ENCODE results near the gene RAI14.

RAI14 gene

GRCh38 chr5:34844999-34845398 lies 188.9 kb downstream of the RAI14 start:
- H3K27me3 Mint-ChIP-seq = peaks cover 11 to 22% of the 10 kb centered on the region in 2 donors

GRCh38 chr5:34847056-34847455 lies 190.9 kb downstream of the RAI14 start:
- ATAC-seq (replicated peaks) = no peak
- no peak overlapping the region for H3K27ac Mint-ChIP-seq
- H3K27me3 Mint-ChIP-seq = peaks cover 11 to 17% of the 10 kb centered on the region in 2 donors
- DNase-seq = no peak
- H3K36me3 Mint-ChIP-seq = peaks cover 0 to 4% of the 10 kb centered on the region in 2 donors
- H3K9me3 Mint-ChIP-seq = no peaks in the 10 kb centered on the region
- H3K4me3 Mint-ChIP-seq = no peak overlapping the region
- H3K4me1 Mint-ChIP-seq = no peaks in the 10 kb centered on the region

More at GRCh38 chr5:34844999-34845398, 188.9 kb downstream of the RAI14 start:
- peaks cover 0 to 4% of the 10 kb centered on the region in 2 donors for H3K36me3 Mint-ChIP-seq
- no peak overlapping the region for H3K27ac Mint-ChIP-seq
- no peaks in the 10 kb centered on the region for H3K4me1 Mint-ChIP-seq
- H3K9me3 Mint-ChIP-seq = no peaks in the 10 kb centered on the region
- ATAC-seq (replicated peaks) (no peak), DNase-seq (no peak)
- no peak overlapping the region for H3K4me3 Mint-ChIP-seq

GRCh38 chr5:34847552-34847951 lies 191.4 kb downstream of the RAI14 start:
- Mint-ChIP-seq H3K36me3 (peaks cover 0 to 8% of the 10 kb centered on the region in 2 donors), H3K27me3 (peaks cover 8 to 17% of the 10 kb centered on the region in 2 donors), H3K4me3 (no peak overlapping the region), H3K4me1 (no peaks in the 10 kb centered on the region), H3K9me3 (no peaks in the 10 kb centered on the region), H3K27ac (no peak overlapping the region)
- DNase-seq (no peak), ATAC-seq (replicated peaks) (no peak)

- H3K36me3 Mint-ChIP-seq = peaks cover 0 to 8% of the 10 kb centered on the region in 2 donors
- no peaks in the 10 kb centered on the region for H3K4me1 Mint-ChIP-seq
- H3K27me3 Mint-ChIP-seq = peaks cover 8 to 17% of the 10 kb centered on the region in 2 donors
- H3K27ac Mint-ChIP-seq = no peak overlapping the region
- no peaks in the 10 kb centered on the region for H3K9me3 Mint-ChIP-seq
- ATAC-seq (replicated peaks) (no peak), DNase-seq (no peak)
- H3K4me3 Mint-ChIP-seq = no peak overlapping the region
These were observed 192.1 kb downstream of the RAI14 start for GRCh38 chr5:34848230-34848629.

GRCh38 chr5:34849253-34849652 lies 193.1 kb downstream of the RAI14 start:
- Mint-ChIP-seq H3K4me3 (no peak overlapping the region), H3K36me3 (peaks cover 0 to 3% of the 10 kb centered on the region in 2 donors), H3K27ac (no peak overlapping the region), H3K4me1 (no peaks in the 10 kb centered on the region), H3K27me3 (peaks cover 4 to 10% of the 10 kb centered on the region in 2 donors), H3K9me3 (no peaks in the 10 kb centered on the region)
- no peak for ATAC-seq (replicated peaks)
- no peak for DNase-seq

GRCh38 chr5:34854459-34855174 lies 198.5 kb downstream of the RAI14 start:
- DNase-seq = peak; percentile 5
- peak; percentile 83 to 95 for ATAC-seq (replicated peaks)
- no peak overlapping the region for H3K4me3 Mint-ChIP-seq
- peaks cover 4 to 7% of the 10 kb centered on the region in 2 donors for H3K4me1 Mint-ChIP-seq
- H3K9me3 Mint-ChIP-seq = no peaks in the 10 kb centered on the region
- H3K27me3 Mint-ChIP-seq = peaks cover 0 to 4% of the 10 kb centered on the region in 2 donors
- H3K27ac Mint-ChIP-seq = no peak overlapping the region
- H3K36me3 Mint-ChIP-seq = peaks cover 0 to 3% of the 10 kb centered on the region in 2 donors

- no peak overlapping the region for H3K4me3 Mint-ChIP-seq
- ATAC-seq (replicated peaks) = no peak
- no peaks in the 10 kb centered on the region for H3K9me3 Mint-ChIP-seq
- no peak for DNase-seq
- no peaks in the 10 kb centered on the region for H3K27me3 Mint-ChIP-seq
- no peak overlapping the region for H3K27ac Mint-ChIP-seq
- H3K36me3 Mint-ChIP-seq = peaks cover 0 to 3% of the 10 kb centered on the region in 2 donors
- H3K4me1 Mint-ChIP-seq = peaks cover 4 to 7% of the 10 kb centered on the region in 2 donors
These were observed 201.0 kb downstream of the RAI14 start for GRCh38 chr5:34857161-34857560.

GRCh38 chr5:34857894-34858293 lies 201.8 kb downstream of the RAI14 start:
- DNase-seq (no peak), ATAC-seq (replicated peaks) (no peak)
- H3K4me3 Mint-ChIP-seq = no peak overlapping the region
- H3K4me1 Mint-ChIP-seq = peaks cover 4 to 7% of the 10 kb centered on the region in 2 donors
- no peaks in the 10 kb centered on the region for H3K9me3 Mint-ChIP-seq
- H3K27ac Mint-ChIP-seq = no peak overlapping the region
- no peaks in the 10 kb centered on the region for H3K36me3 Mint-ChIP-seq
- H3K27me3 Mint-ChIP-seq = no peaks in the 10 kb centered on the region

- Mint-ChIP-seq H3K36me3 (peaks cover 0 to 2% of the 10 kb centered on the region in 2 donors), H3K27ac (no peak overlapping the region), H3K4me3 (no peak overlapping the region), H3K27me3 (no peaks in the 10 kb centered on the region), H3K9me3 (no peaks in the 10 kb centered on the region), H3K4me1 (peaks cover 4 to 7% of the 10 kb centered on the region in 2 donors)
- no peak for ATAC-seq (replicated peaks)
- DNase-seq = no peak
These were observed 202.7 kb downstream of the RAI14 start for GRCh38 chr5:34858790-34859189.

GRCh38 chr5:34859253-34859652 lies 203.1 kb downstream of the RAI14 start:
- ATAC-seq (replicated peaks) (no peak), DNase-seq (no peak)
- Mint-ChIP-seq H3K27me3 (no peaks in the 10 kb centered on the region), H3K36me3 (peaks cover 0 to 3% of the 10 kb centered on the region in 2 donors), H3K4me1 (peaks cover 4 to 7% of the 10 kb centered on the region in 2 donors), H3K4me3 (no peak overlapping the region), H3K27ac (no peak overlapping the region), H3K9me3 (no peaks in the 10 kb centered on the region)

GRCh38 chr5:34863946-34864345 lies 207.8 kb downstream of the RAI14 start:
- Mint-ChIP-seq H3K4me1 (no peaks in the 10 kb centered on the region), H3K9me3 (no peaks in the 10 kb centered on the region), H3K36me3 (peaks cover 0 to 3% of the 10 kb centered on the region in 2 donors), H3K27me3 (no peaks in the 10 kb centered on the region), H3K4me3 (no peak overlapping the region), H3K27ac (no peak overlapping the region)
- no peak for DNase-seq
- no peak for ATAC-seq (replicated peaks)

GRCh38 chr5:34865091-34865490 lies 209.0 kb downstream of the RAI14 start:
- Mint-ChIP-seq H3K9me3 (no peaks in the 10 kb centered on the region), H3K4me1 (no peaks in the 10 kb centered on the region), H3K27me3 (no peaks in the 10 kb centered on the region), H3K36me3 (peaks cover 0 to 3% of the 10 kb centered on the region in 2 donors), H3K4me3 (no peak overlapping the region), H3K27ac (no peak overlapping the region)
- no peak for ATAC-seq (replicated peaks)
- no peak for DNase-seq

- Mint-ChIP-seq H3K4me3 (no peak overlapping the region), H3K27ac (no peak overlapping the region), H3K4me1 (no peaks in the 10 kb centered on the region), H3K9me3 (no peaks in the 10 kb centered on the region), H3K36me3 (peaks cover 0 to 3% of the 10 kb centered on the region in 2 donors), H3K27me3 (no peaks in the 10 kb centered on the region)
- DNase-seq (no peak), ATAC-seq (replicated peaks) (no peak)
These were observed 210.9 kb downstream of the RAI14 start for GRCh38 chr5:34866989-34867471.

GRCh38 chr5:34867660-34868059 lies 211.5 kb downstream of the RAI14 start:
- DNase-seq = no peak
- H3K4me1 Mint-ChIP-seq = no peaks in the 10 kb centered on the region
- H3K27ac Mint-ChIP-seq = no peak overlapping the region
- H3K27me3 Mint-ChIP-seq = no peaks in the 10 kb centered on the region
- peaks cover 0 to 3% of the 10 kb centered on the region in 2 donors for H3K36me3 Mint-ChIP-seq
- no peak for ATAC-seq (replicated peaks)
- H3K9me3 Mint-ChIP-seq = no peaks in the 10 kb centered on the region
- H3K4me3 Mint-ChIP-seq = no peak overlapping the region

- no peak for ATAC-seq (replicated peaks)
- H3K9me3 Mint-ChIP-seq = no peaks in the 10 kb centered on the region
These were observed 212.7 kb downstream of the RAI14 start for GRCh38 chr5:34868791-34869190.

More at GRCh38 chr5:34868791-34869190, 212.7 kb downstream of the RAI14 start:
- Mint-ChIP-seq H3K4me3 (no peak overlapping the region), H3K27ac (no peak overlapping the region), H3K27me3 (peaks cover 0 to 5% of the 10 kb centered on the region in 2 donors), H3K36me3 (peaks cover 0 to 1% of the 10 kb centered on the region in 2 donors), H3K4me1 (no peaks in the 10 kb centered on the region)
- no peak for DNase-seq
